Activated B cell treated with CpG ODN at 0.5 μM for 24 hours (primary cell): ENCODE data around the gene PRKCD. TPM values are rescaled to one million over a fixed set of nuclear protein-coding genes. Genes with fewer than 3 reads are reported as not detected.

Experiments
- ATAC-seq: fragments of 200-7000 bp; cut with Tn5 transposase; one replicate; pipeline ENCODE4 v1.10.0; 2021; ENCODE audit warnings: low read depth, mild to moderate bottlenecking, moderate library complexity
- CTCF ChIA-PET: fragments of 350-600 bp; sonication (Branson Sonifier 250); formaldehyde crosslinking; loops from one replicate; lab custom pipeline; 2021; ENCODE audit warnings: antibody characterized with exemption; lab: Charles Lee
- POLR2A ChIA-PET: fragments of 350-600 bp; sonication (Branson Sonifier 250); formaldehyde crosslinking; loops from one replicate; lab custom pipeline; 2021; ENCODE audit warnings: antibody characterized with exemption; lab: Charles Lee
- DNase-seq: peaks from one replicate; pipeline ENCODE4 v3.0.0; 2022
- H3K27ac Mint-ChIP-seq: one replicate; pipeline ENCODE4 v1.8.0; 2020; ENCODE audit warnings: mixed read lengths
- H3K27me3 Mint-ChIP-seq: one replicate; pipeline ENCODE4 v1.8.0; 2021; ENCODE audit warnings: mixed read lengths
- H3K36me3 Mint-ChIP-seq: one replicate; pipeline ENCODE4 v1.8.0; 2021; ENCODE audit warnings: low read depth, mixed read lengths
- H3K4me1 Mint-ChIP-seq: one replicate; pipeline ENCODE4 v1.8.0; 2021; ENCODE audit warnings: mixed read lengths
- H3K4me3 Mint-ChIP-seq: one replicate; pipeline ENCODE4 v1.8.0; 2020; ENCODE audit warnings: mild to moderate bottlenecking, mixed read lengths
- H3K9me3 Mint-ChIP-seq: one replicate; pipeline ENCODE4 v1.8.0; 2020; ENCODE audit warnings: mixed read lengths
- intact Hi-C: fragments of 100-400 bp; cut with micrococcal nuclease; formaldehyde crosslinking; loops from one replicate; pipeline ENCODE4 v1.15.1; 2024
- total RNA-seq: library from RNA; stranded (reverse); gene quantifications from 2 replicates; pipeline ENCODE4 v1.2.3, GENCODE V29; 2022
- TF ChIP-seq, protein P1 (sequence below): fragments of 200-600 bp; IDR thresholded peaks from one replicate; pipeline ENCODE4 v1.8.0; 2022; ENCODE audit warnings: antibody characterized with exemption, mild to moderate bottlenecking

The PRKCD gene
- total RNA-seq, 1 donor from 2014 or later: 60.4 TPM

DNA sequence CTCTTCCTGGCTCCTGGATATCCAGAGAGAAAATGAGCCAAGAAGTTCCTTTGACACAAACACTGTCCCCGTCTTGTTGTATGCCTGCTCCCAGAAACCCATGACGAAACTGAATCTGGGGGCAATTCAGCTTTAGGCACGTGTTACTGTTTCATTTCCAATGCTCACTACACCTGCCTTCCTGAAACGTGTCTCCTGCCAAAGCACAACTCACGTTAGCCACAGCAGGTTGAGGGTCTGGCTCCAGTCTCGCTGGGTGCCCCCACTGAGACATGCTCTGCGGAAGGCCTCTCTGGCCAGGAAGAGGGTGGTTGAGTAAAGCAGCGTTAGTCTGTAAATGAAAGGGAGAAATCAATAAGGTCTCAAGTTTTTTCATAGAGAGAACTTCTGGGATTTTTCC, 37.5 kb upstream of the PRKCD start:
- Mint-ChIP-seq H3K36me3 (peaks cover 75% of the 10 kb centered on the region), H3K9me3 (no peaks in the 10 kb centered on the region), H3K27me3 (no peaks in the 10 kb centered on the region), H3K4me3 (no peak overlapping the region), H3K4me1 (peaks cover 3% of the 10 kb centered on the region), H3K27ac (no peak overlapping the region)
- DNase-seq (no peak), ATAC-seq (no peak)
- POLR2A ChIA-PET: no interaction called here
- intact Hi-C loops: no loop called here
- CTCF ChIA-PET: interaction anchor here (2.0 kb wide), 1 partner anchor 11 kb away, joined by 5 read pairs; no protein-coding TSS in a partner anchor
- TF ChIP-seq, protein P1, sequence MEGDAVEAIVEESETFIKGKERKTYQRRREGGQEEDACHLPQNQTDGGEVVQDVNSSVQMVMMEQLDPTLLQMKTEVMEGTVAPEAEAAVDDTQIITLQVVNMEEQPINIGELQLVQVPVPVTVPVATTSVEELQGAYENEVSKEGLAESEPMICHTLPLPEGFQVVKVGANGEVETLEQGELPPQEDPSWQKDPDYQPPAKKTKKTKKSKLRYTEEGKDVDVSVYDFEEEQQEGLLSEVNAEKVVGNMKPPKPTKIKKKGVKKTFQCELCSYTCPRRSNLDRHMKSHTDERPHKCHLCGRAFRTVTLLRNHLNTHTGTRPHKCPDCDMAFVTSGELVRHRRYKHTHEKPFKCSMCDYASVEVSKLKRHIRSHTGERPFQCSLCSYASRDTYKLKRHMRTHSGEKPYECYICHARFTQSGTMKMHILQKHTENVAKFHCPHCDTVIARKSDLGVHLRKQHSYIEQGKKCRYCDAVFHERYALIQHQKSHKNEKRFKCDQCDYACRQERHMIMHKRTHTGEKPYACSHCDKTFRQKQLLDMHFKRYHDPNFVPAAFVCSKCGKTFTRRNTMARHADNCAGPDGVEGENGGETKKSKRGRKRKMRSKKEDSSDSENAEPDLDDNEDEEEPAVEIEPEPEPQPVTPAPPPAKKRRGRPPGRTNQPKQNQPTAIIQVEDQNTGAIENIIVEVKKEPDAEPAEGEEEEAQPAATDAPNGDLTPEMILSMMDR: no peak

DNA sequence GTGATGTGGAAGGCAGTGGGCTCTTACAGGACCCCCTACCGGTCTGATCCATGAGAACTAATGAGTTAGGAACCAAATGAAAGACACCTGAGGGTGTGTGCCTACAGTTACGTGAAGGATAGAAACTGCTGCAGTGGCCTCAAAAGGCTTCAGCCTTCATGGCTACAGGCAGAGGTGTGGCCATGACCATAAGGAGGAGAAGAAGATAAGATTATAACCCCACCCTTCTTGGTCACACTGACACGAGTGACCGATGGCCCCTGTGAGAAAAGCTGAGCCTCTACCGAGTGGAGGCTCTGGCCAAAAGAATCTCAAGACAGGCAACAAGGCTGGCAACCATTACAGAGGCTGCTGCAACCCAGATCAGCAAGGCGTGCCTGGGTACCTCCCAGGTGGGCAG, 37.1 kb upstream of the PRKCD start:
- Mint-ChIP-seq H3K9me3 (no peaks in the 10 kb centered on the region), H3K4me1 (peaks cover 8% of the 10 kb centered on the region), H3K27ac (no peak overlapping the region), H3K27me3 (no peaks in the 10 kb centered on the region), H3K36me3 (peaks cover 72% of the 10 kb centered on the region), H3K4me3 (no peak overlapping the region)
- DNase-seq: no peak
- ChIA-PET POLR2A (no interaction called here), CTCF (no interaction called here)
- ATAC-seq: no peak
- TF ChIP-seq, protein P1: no peak
- intact Hi-C loops: no loop called here

DNA sequence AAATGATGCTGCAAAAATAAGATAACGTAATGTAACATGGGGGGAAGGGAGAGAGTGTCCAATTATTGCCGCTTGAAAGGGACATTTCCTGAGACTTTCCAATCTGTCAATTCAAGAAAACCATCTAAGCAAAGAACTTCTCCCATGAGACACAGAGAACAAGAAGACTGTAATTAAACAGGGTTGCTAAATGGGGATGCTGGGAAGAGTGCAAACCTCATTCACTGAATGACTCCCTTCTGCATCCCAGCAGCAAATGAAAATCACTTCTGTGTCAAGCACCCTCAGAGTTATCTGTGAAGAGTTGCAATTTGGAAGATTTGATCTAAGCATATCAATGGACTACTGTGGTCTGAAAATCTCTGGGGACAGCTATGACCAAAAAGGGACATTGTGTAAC, 34.4 kb upstream of the PRKCD start:
- TF ChIP-seq, protein P1: no peak
- H3K36me3 Mint-ChIP-seq: peaks cover 48% of the 10 kb centered on the region
- no peaks in the 10 kb centered on the region for H3K27me3 Mint-ChIP-seq
- no peaks in the 10 kb centered on the region for H3K9me3 Mint-ChIP-seq
- H3K4me1 Mint-ChIP-seq: peaks cover 27% of the 10 kb centered on the region
- POLR2A ChIA-PET: interaction anchor here (0.8 to 1.1 kb wide), 2 partner anchors 12 to 20 kb away, joined by 3 to 4 read pairs; no protein-coding TSS in a partner anchor
- no peak overlapping the region for H3K27ac Mint-ChIP-seq
- ATAC-seq (no peak), DNase-seq (no peak)
- no peak overlapping the region for H3K4me3 Mint-ChIP-seq
- intact Hi-C loops: no loop called here
- CTCF ChIA-PET: no interaction called here

DNA sequence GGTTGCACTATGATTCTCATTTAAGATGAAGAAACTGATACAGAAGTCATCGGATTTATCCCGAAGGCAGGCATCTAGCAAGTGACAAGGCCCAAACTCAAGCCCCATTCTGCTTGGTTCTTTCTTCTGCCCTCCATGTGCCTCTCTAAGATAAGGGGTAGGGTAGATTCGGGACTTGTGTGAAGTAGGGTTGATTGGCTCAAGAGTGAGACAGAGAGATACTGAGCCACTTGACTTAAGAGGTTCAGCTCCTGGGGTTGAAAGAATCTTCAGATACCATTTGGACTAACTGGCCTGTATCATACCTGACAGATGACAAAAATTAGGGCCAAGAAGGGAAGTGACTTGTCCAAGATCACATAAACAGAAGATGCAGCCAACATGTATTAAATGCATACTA, 31.7 kb upstream of the PRKCD start:
- Mint-ChIP-seq H3K4me3 (peak overlapping the region; percentile 89), H3K27me3 (no peaks in the 10 kb centered on the region), H3K4me1 (peaks cover 27% of the 10 kb centered on the region), H3K36me3 (peaks cover 25% of the 10 kb centered on the region), H3K9me3 (no peaks in the 10 kb centered on the region), H3K27ac (peak overlapping the region; percentile 97)
- intact Hi-C loops: no loop called here
- TF ChIP-seq, protein P1: no peak
- ChIA-PET CTCF (interaction anchor here (0.9 to 2.0 kb wide), 2 partner anchors 67 kb away, joined by 6 to 9 read pairs; no protein-coding TSS in a partner anchor), POLR2A (interaction anchor here (1.0 to 2.4 kb wide), 5 partner anchors 23 to 51 kb away, joined by 3 to 8 read pairs (median 5); partner anchors contain the start of gene PRKCD)
- ATAC-seq (no peak), DNase-seq (no peak)

DNA sequence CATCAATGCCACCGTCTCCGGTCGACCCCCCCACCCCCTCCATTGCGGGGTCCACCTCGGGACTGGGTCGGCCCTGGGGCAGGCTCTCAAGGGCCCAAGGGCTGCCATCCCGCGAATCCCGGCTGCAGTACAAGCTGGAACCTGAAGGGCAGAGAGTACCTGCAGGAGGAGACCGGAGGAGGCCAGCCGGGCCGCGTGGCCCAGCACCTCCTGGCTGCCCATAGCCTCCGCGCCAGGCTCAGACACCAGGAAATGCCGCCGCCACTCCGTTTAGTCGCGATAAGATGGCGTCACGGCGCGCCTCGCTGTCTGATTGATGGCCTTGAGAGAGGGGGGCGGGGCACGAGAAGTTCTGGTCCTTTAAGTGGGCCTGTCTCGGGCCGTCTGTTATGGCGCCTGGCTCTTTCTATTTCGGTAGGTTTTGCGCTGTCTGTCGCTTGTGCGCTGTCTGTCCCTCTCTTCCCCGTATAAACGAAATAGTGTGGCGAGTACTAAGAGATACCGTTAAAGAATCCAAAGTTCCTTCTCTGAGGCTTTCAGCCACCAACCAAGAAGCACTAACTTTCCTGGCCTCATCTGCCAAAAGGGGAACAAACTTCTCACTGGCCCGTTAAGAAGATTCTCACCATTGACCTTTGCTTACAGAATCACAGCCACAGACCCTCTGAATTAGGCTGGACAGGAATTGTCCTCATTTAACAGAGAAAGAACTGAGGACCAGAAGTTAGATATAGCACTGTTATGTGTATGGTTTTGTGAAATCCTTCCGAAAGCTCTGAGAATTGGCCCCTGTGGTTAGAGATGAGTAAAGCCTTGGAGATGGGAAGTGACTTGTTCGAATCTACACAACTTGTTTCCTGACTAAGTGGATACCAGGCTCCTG, 30.6 kb upstream of the PRKCD start, which contains the start of gene RFT1:
TSS of gene RFT1 (minus strand) at position 257 of the 883 bp plus-strand sequence. CDS start at position 222, 35 bp downstream.
- Mint-ChIP-seq H3K27me3 (no peaks in the 10 kb centered on the region), H3K9me3 (no peaks in the 10 kb centered on the region), H3K27ac (peak within 1 kb of the TSS; percentile 97), H3K36me3 (peaks cover 14% of the 10 kb centered on the region), H3K4me3 (peak within 1 kb of the TSS; percentile 89), H3K4me1 (peaks cover 27% of the 10 kb centered on the region)
- POLR2A ChIA-PET: interaction anchor here (0.6 to 2.4 kb wide), 12 partner anchors 16 to 66 kb away, joined by 3 to 8 read pairs (median 3); partner anchors contain the start of gene PRKCD
- TF ChIP-seq, protein P1: no peak
- peak; percentile 89 for ATAC-seq
- intact Hi-C loops: loop anchor here (1.0 to 5.0 kb wide), 7 partner anchors 16 to 217 kb away; partner anchors contain the start of genes DCP1A and SFMBT1
- CTCF ChIA-PET: interaction anchor here (0.6 to 7.9 kb wide), 4 partner anchors 16 to 66 kb away, joined by 3 to 194 read pairs (median 4); partner anchors contain the start of gene PRKCD
- peak; percentile 95 for DNase-seq
